HL-60 (cell line): ENCODE results near the gene EPS8.

Experiments used
- GABPA ChIP-seq: IDR thresholded peaks from 2 replicates; pipeline ENCODE4 v1.6.1; 2012; ENCODE audit warnings: low read depth
- POLR2AphosphoS5 ChIP-seq: IDR thresholded peaks from 2 replicates; pipeline ENCODE4 v1.6.1; 2012; ENCODE audit warnings: low read depth
- SPI1 ChIP-seq: IDR thresholded peaks from 2 replicates; pipeline ENCODE4 v1.6.1; 2012; ENCODE audit warnings: low read depth, mild to moderate bottlenecking, borderline replicate concordance
- TF ChIP-seq, protein P1 (sequence below): IDR thresholded peaks from one replicate; pipeline ENCODE4 v1.5.1; 2011; ENCODE audit warnings: low read length, control low read depth, inconsistent platforms; ENCODE audit not compliant: insufficient read depth
- TF ChIP-seq, protein P2 (sequence below): IDR thresholded peaks from 2 replicates; pipeline ENCODE4 v1.6.1; 2012; ENCODE audit warnings: low read depth; ENCODE audit not compliant: insufficient replicate concordance

DNA sequence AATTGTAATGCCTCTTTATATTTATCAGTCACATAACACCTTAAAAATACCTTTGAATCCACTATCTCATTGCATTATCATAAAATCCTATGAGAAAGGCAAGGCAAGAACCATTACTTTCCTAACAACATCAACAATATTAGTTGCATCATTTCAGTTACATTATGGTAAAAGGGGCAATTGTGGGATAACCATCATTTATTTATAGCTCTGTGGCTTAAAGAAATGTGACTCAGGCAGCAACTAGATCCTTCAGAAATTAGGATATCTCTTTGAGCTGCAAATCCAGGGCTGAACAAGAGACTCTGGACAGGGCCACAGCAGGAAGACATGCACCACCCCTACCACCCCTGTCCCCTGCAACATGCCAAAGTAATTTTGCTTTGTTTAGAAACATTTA is 36.4 kb downstream of the EPS8 start:
- TF ChIP-seq, protein P1, sequence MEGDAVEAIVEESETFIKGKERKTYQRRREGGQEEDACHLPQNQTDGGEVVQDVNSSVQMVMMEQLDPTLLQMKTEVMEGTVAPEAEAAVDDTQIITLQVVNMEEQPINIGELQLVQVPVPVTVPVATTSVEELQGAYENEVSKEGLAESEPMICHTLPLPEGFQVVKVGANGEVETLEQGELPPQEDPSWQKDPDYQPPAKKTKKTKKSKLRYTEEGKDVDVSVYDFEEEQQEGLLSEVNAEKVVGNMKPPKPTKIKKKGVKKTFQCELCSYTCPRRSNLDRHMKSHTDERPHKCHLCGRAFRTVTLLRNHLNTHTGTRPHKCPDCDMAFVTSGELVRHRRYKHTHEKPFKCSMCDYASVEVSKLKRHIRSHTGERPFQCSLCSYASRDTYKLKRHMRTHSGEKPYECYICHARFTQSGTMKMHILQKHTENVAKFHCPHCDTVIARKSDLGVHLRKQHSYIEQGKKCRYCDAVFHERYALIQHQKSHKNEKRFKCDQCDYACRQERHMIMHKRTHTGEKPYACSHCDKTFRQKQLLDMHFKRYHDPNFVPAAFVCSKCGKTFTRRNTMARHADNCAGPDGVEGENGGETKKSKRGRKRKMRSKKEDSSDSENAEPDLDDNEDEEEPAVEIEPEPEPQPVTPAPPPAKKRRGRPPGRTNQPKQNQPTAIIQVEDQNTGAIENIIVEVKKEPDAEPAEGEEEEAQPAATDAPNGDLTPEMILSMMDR, result no peak
- no peak for TF ChIP-seq POLR2AphosphoS5
- TF ChIP-seq, protein P2, sequence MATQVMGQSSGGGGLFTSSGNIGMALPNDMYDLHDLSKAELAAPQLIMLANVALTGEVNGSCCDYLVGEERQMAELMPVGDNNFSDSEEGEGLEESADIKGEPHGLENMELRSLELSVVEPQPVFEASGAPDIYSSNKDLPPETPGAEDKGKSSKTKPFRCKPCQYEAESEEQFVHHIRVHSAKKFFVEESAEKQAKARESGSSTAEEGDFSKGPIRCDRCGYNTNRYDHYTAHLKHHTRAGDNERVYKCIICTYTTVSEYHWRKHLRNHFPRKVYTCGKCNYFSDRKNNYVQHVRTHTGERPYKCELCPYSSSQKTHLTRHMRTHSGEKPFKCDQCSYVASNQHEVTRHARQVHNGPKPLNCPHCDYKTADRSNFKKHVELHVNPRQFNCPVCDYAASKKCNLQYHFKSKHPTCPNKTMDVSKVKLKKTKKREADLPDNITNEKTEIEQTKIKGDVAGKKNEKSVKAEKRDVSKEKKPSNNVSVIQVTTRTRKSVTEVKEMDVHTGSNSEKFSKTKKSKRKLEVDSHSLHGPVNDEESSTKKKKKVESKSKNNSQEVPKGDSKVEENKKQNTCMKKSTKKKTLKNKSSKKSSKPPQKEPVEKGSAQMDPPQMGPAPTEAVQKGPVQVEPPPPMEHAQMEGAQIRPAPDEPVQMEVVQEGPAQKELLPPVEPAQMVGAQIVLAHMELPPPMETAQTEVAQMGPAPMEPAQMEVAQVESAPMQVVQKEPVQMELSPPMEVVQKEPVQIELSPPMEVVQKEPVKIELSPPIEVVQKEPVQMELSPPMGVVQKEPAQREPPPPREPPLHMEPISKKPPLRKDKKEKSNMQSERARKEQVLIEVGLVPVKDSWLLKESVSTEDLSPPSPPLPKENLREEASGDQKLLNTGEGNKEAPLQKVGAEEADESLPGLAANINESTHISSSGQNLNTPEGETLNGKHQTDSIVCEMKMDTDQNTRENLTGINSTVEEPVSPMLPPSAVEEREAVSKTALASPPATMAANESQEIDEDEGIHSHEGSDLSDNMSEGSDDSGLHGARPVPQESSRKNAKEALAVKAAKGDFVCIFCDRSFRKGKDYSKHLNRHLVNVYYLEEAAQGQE, result no peak
- no peak for TF ChIP-seq GABPA
- no peak for TF ChIP-seq SPI1
